Astrocyte of the cerebellum (primary cell): ENCODE measurements around the gene TBC1D22A.

Experiments used
- DNase-seq: peaks from one replicate; pipeline ENCODE4 v3.0.0-alpha.2; 2011; ENCODE audit warnings: low read depth
- H3K4me3 ChIP-seq: 2 replicates; pipeline ENCODE4 v1.5.1; 2011; ENCODE audit warnings: mild to moderate bottlenecking, low read depth, low read length, moderate library complexity
- CTCF ChIP-seq: IDR thresholded peaks from 2 replicates; pipeline ENCODE4 v1.5.1; 2012; ENCODE audit warnings: low read length, low read depth, moderate library complexity, mild to moderate bottlenecking; ENCODE audit errors: missing control alignments
- in situ Hi-C: cut with HindIII; loops from 2 replicates; pipeline ENCODE4 v1.10.0; 2017; ENCODE audit warnings: low sequenced_read_pairs

Gene TBC1D22A

GRCh38 chr22:46807458-46807857, 45.0 kb downstream of the TBC1D22A start:
- H3K4me3 ChIP-seq = no peak overlapping the region
- DNase-seq = no peak
- in situ Hi-C loops = no loop called here
- TF ChIP-seq CTCF = no peak

- no peak for DNase-seq
- in situ Hi-C loops = no loop called here
- H3K4me3 ChIP-seq = no peak overlapping the region
- TF ChIP-seq CTCF = no peak
Observed at GRCh38 chr22:46809153-46809885, 46.9 kb downstream of the TBC1D22A start.

- TF ChIP-seq CTCF = no peak
- DNase-seq = no peak
- in situ Hi-C loops = no loop called here
- no peak overlapping the region for H3K4me3 ChIP-seq
Observed at GRCh38 chr22:46810856-46811786, 48.7 kb downstream of the TBC1D22A start.

- TF ChIP-seq CTCF = no peak
- DNase-seq = no peak
- no peak overlapping the region for H3K4me3 ChIP-seq
- in situ Hi-C loops = no loop called here
Observed at GRCh38 chr22:46812034-46812605, 49.7 kb downstream of the TBC1D22A start.

- no peak for TF ChIP-seq CTCF
- DNase-seq = no peak
- in situ Hi-C loops = no loop called here
- H3K4me3 ChIP-seq = no peak overlapping the region
Observed at GRCh38 chr22:46812788-46813187, 50.3 kb downstream of the TBC1D22A start.

GRCh38 chr22:46813816-46814597, 51.6 kb downstream of the TBC1D22A start:
- TF ChIP-seq CTCF = no peak
- no peak for DNase-seq
- in situ Hi-C loops = no loop called here
- H3K4me3 ChIP-seq = no peak overlapping the region
